ENCODE measurements around the gene GPR101.

Gene GPR101, protein sequence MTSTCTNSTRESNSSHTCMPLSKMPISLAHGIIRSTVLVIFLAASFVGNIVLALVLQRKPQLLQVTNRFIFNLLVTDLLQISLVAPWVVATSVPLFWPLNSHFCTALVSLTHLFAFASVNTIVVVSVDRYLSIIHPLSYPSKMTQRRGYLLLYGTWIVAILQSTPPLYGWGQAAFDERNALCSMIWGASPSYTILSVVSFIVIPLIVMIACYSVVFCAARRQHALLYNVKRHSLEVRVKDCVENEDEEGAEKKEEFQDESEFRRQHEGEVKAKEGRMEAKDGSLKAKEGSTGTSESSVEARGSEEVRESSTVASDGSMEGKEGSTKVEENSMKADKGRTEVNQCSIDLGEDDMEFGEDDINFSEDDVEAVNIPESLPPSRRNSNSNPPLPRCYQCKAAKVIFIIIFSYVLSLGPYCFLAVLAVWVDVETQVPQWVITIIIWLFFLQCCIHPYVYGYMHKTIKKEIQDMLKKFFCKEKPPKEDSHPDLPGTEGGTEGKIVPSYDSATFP

DNA sequence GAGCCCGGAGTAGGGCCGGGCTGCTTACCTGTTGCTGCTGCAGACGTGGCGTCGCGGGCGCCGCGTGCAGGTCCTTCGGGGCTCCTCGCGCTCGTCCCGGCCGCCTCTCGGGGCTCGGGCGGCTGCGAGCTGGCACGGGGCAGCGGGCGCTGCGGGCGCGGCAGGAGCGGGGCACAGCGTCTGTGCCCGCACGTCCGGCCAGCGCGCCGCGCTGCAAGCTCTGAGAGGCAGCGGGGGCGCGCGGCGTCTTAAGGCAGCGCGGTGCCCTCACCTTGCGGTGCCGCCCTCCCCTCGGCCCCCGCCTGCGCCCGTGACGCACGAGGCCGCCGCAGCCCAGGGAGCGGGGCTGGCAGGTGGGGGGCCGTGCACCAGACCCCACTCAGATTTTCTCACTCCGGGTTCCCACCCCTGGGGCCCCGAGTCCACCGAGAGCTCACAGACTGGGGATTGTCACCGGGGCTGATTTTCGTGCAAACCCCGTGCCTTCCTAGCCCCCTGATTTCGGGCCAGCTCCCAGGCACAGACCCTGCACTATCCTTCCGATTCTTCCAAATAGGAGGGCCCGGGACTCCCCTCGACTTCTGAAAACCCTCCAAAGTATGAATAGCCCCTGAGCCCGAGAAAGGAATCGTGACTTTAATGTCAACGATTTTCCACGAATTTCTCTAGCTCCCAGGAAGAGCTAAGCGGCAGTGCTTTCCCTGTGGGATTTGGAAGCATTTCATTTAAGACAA, at the start of gene GPR101:
TSS of gene GPR101 (minus strand) at position 222 of the 734 bp plus-strand sequence. CDS start 2,321 bp downstream, outside the sequence.
- no peak for DNase-seq

DNA sequence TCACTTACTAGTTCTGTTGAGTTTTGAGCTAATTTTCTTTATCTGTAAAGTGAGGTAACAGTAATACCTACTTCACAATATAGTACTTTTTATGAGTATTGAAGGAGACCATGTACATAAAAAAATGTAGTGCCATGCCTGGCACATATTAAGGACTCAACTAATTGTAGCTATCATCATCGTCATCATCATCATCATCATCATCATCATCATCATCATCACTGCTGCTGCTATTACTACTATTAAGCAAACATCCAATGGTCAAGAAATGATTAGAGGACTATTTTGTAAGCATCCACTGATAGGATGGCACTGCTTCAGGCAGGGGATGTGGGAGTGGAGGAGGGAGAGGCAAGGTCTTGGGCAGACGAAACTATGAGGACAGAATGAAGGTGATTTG, 47.4 kb upstream of the GPR101 start:
- no peak for DNase-seq

DNA sequence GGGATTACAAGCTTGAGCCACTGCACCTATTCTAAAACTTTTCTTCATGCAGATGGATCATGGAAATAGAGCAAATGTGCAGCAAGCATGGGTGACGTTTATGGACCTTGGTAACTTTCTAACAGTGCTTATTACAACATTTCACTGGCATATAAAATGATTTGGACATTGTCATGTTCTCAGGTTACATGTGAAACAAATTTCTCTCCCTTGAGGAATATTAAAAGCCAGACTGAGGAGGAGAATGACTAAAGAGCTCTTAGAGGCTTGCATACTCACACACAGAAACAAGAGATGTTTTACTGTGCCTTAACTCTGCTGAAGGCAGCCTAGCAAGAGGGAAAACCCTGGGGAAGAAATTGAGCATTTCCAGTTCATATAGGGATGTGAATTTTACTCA, 38.6 kb upstream of the GPR101 start:
- no peak for DNase-seq

DNA sequence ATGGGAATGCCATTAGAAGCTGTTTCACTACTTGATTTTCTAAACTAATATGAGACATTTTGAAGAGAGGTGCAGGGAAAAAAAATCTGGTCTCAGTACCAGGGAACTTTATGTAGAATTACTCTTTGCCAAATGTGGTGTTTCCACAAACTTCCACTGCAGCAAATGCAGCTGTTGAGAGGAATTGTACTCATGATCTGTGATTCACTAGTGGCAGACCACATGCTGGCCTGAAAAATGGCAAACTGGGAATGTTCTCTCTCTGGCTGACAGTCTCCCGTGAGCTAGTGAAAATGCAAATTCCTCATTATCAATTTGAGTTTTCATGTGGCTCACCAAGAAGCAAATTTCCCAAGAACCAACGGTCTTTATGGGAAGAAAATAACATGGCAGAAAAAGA, 37.8 kb upstream of the GPR101 start:
- no peak for DNase-seq

DNA sequence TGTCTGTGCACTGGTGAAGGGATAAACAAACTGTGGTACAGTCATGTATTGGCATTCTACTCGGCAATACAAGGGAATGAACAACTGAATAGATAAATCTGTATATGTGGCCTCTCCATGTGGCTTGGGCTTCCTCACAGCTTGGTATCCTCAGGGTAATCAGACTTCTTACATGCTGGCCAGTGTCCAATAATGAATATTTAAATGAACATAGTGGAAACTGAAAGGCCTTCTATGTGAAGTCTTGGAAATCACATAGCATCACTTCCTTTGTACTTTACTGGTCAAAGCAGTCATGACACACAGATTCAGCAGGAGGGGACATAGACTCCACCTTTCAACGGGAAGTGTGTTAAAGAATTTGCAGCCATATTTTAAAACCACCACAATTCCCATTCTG, 33.4 kb upstream of the GPR101 start:
- no peak for DNase-seq

DNA sequence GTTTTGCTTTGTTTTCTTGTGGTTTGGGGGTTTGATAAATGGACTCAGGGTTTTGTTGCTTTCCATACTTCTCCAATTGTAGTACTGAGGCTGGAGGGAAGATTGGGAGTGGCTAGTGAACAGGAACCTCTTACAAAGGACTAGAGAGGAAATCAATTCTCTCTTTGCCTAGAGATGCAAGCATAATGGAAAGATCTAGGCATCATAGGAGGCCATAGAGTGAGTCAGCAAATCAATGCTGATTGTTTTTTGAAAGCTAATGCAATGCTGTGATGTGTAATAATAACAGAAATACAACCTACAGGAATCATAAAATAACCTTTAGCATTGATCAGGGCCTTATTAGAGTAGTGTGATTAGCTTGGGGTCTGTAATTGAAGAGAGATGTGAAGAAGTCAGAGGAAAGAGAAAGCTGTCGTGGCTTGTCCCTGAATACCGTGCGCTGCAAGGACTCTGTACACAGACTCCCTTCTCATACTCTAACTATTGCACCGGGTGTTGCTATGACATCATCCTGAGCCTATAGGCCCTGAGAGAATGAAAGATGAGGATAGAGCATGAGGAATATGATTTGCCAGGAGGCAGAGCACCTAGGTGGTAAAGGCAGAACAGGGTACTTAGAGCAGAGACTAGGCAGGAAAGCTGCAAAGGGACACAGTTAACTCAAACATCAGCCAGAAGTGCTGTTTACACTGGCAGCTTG, 29.3 kb upstream of the GPR101 start:
- DNase-seq: no peak

DNA sequence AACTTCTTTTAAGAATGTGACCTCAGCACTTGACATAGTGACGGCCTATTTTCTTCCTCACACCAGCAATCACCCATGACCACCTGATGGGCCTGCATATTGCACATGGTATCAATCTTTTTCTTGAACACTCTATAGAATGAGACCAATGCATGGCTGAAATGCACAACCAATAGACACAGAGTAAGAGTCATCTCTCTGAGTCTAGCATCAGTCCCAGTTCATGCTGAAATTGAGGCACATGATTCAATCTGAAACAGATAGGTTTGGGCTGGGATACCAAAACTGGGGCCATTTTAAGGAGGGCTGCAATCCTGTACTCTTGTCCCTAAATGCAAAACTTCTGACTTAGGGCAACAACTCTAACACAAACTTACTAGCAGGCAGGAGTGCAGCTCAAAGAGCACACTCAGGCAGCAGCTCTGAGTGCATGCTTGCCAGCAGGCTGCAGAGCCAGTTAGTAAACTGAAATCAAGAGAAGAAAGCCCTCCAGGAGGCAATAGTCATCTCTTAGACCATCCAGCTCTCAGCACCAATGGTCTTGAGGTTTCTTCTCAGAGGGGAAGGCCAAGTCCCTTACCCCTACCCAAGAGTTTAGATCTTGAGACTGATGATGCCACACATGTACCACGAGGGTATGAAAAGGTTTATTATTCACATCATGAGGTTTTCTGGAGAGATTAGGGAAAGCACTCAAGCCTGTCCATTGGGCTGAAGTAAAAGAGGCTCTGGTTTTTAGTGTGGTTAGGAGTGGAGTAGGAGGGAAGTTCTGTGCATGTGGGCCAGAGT, 24.7 kb upstream of the GPR101 start:
- no peak for DNase-seq

DNA sequence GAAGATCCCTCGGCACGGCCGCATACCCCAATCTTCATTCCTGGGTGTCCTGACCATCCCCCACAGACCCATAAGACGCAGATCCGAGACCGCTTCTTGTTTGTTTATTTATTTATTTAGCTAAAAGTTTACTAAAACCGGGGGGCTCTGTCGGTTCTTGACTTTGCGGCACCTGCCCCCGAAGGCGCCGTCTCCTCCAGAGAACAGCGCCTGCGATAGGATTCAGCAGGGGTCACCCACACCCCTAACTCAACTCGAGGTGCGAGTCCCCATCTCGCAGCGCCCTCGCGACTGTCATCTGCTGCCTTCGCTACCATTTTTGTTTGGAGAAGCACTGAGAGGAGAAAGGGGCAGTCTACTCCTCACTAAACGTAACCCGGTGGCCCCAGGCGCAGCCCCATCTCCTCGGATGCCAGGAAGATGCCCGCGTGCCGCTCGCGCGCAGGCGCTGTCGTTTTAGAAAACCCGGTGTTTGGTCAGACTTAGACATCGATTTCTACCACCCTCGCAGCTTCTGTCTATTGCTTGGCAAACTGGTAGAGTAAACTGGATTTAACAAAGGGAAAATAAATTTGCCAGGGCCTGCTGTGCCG, 18.9 kb upstream of the GPR101 start:
- peak; percentile 23 for DNase-seq

DNA sequence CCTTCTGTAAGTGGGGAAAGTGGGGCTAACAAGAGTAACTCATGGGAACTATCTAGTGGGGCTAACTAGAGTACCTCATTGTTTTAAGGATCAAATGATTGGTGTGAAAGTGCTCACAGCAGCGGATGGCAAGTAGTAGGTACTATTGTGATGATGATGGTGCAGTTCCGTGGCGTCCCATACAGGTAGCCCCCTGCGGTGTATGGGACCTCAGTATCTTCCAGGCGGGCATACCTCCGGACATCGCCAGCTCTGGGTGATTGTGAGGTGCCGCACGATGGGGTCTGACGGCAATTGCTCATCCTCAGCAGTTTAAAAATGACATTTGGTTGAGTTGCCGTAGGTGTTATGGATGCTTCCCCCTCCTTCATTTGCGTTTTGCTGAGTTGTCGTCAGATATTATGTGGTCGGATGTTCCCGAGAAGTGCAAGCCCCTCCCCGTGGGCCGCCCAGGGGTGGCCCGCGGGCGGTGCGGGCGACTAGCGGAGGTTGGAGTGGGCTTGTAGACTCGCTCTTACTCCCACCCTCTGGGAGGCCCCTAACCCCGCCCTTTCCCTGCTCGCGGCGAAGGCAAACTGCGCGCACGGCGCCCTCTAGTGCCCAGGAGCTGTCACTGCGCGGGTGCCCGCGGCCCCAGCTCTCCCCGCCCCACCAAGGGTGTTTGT, 18.3 kb upstream of the GPR101 start:
- DNase-seq: peak; percentile 85

DNA sequence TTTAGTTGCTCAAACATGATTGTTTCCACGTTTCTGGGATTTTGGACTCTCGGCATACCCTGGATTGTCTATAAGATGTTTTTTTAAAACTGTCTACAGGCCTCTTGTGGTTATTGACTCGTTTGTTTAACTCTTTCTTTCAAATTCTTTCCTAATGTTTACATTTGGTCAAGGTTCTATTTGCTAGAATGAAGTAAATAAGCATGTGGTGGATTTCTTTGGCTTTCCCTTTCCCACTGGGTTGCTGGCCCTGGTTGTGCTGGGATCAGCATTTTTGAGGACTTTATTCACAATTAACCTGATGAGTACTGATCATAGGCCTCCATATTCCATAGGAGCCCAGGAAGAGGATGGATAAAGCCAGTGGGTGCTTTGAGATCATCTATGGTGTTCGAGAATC, 11.1 kb upstream of the GPR101 start:
- DNase-seq: no peak

DNA sequence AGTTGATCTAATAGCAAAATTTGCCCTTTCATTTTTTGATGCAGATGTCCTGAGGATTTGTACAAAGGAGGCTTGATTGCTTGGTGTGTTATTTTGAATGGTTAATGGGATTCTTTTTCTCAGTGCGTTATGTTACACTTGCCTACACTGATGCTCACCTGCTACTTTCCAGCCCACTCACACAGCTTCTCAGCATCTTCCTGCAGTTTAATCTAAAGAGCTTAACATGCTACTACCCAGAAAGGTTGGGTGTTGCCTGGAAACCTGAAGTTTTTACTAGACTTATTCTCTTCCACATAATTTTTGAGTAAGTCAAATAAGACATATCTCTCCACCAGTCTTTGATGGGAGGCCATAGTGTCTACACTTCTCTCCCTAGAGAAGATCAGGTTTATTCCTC, 9.9 kb upstream of the GPR101 start:
- no peak for DNase-seq

DNA sequence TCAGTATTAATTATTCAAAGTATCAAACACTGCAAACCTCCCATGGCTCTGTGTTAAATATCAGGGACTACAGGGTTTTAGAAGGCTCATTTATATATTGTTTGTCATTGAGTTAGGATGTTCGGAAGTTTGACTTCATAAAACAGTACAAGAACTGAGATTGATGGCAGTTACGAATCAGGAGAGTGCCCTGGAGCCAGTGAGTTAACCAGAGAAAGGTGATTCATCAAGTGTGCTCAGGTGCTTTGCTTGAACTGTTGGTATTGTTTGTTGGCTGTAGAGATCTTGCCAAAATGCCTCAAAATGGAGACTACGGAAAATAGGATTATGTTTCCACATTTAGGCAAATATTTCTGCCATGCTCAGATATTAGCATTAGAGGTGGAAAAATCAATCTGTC, 7.5 kb upstream of the GPR101 start:
- no peak for DNase-seq

DNA sequence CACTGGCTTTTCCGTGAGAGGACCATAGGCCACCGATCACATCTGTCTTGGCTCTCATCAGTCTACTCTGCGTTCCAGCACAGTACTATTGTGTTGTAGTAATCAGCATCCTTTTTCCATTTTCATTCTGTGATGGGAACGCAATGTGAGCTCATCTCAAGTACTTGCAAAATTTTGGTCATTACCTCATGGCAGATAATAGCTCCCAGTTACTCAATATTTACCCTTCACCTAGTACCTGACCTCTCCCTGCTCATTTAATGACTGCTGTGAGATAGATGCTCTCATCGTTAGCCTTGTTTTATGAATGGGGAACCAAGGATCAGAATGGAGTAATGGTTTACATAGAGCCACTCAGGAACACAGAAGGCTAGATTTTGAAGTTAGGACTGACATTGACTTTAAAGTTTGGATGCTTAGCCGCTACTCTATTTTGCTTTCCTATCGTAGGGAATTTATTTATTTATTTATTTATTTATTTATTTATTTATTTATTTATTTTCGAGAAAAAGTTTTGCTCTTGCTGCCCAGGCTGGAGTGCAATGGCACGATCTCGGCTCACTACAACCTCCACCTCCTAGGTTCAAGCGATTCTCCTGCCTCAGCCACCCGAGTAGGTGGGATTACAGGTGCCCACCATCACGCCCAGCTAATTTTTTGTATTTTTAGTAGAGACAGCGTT, 6.5 kb upstream of the GPR101 start:
- no peak for DNase-seq

DNA sequence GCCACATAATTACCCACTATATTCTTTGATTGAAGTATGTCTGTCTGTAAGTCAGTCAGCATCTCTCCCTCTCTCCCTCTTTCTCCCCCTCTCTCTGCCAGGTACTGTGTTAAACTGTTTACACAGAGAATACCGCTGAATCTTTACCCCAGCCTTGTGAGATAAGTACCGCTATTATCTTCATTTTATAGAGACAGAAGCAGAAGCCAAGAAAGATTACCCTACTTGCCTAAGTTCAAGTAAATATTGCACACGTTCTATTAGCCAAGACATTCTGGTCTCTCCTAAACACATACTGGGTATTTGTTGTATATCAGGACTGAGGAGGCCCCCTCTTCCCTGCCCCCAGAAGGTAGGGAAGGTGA, 695 bp upstream of the GPR101 start:
- DNase-seq: no peak

DNA sequence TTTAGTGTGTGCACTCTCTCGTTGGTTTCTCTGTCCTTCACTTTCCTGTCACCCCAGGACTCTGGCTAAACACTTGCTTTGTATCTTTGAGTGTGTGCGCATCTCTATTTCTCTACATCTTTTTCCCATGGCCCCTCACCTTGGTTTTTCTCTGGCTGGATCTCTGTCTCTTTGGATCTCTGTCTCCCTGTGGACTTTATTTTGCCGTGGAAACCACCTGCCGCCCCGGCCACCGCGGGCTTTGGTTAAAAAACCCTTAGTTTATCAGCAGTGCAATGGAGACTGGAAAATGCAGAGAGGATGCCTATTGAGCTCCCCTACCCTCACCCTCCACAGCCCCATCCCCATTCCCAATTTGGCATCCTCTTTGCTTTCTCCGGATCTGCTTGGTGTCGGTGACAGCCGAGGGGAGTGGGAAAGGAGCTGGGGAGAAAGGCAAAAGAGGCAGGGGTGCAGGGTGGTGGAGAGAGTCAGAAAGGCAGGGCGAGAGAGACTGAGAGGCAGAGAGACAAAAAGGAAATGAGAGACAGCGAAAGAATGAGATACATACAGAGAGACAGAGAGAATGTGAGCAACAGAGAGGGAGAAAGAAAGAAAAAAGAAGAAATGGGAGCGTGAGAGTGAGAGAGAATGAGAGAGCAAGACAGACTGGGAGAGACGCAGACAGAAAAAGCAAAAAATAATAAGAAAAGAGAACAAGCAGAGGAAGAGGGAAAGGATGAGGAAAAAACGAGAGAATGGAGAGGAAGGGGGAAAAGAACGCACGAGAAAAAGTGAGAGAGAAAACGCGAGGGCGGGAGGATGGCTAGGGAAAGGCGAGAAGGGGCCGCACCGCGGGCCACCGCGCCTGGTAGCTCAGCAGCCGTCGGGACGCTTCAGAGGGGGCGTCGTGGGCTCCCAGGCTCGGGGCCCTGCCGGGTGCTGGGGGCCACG, 688 bp downstream of the GPR101 start:
- DNase-seq: no peak

DNA sequence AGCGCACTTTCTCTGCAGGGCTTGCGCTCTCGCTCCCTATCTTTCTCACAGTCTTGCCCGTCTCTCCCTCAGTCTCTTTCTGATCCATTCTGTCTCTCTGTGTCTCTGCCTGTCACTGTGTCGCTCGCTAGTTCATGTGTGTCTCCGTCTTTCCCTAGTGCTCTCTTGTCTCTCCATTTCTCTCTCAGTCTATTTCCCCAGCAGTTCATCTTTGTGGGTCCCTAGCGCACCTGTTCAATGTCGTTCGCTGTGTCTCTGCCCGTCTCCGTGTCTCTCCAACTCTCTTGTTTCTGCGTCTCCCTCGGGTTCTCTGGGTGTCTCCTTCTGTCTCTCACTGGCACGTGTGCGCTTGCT, 1.5 kb downstream of the GPR101 start:
- no peak for DNase-seq

DNA sequence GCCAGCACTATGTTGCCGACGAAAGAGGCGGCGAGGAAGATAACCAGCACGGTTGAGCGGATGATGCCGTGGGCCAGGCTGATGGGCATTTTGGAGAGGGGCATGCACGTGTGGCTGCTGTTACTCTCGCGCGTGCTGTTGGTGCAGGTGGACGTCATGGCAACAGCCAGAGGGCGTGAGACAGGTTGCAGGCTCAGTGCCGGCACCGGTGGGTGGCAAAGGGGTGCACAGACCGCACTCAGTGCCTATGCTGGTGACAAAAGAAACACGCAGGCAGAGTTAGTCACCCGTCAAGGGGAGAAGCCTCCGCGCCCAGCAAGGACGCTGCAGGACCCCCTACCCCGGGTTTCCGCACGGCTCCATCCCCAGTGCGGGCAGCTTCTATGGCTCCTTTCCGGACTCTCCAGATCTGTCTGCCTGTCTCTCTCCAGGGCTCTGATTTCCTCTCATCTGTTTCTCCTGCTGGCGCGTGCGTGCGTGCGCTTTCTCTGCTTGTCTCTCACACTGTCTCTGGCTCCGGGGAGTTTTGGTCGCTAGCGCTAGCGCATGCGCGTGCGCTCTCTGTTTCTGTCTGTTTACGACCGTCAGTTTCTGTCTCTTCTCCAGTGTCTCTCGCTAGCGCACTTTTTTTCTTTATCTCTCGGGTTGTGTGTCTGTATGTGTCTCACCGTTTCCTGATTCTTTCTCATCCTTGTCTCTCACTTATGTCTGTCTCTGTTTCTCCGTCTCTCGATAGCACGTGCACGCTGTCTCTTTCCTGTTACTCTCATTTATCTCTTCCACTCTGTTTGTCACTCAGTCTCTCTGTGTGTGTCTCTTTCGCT, 2.1 kb downstream of the GPR101 start:
- DNase-seq: peak; percentile 41

DNA sequence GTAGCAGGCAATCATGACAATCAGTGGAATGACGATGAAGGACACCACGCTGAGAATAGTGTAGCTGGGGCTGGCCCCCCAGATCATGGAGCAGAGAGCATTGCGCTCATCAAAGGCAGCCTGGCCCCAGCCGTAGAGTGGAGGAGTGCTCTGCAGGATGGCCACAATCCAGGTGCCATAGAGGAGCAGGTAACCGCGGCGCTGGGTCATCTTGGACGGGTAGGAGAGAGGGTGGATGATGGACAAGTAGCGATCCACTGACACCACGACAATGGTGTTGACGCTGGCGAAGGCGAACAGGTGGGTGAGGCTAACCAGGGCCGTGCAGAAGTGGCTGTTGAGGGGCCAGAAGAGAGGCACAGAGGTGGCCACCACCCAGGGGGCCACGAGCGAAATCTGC, 2.8 kb downstream of the GPR101 start:
- no peak for DNase-seq

DNA sequence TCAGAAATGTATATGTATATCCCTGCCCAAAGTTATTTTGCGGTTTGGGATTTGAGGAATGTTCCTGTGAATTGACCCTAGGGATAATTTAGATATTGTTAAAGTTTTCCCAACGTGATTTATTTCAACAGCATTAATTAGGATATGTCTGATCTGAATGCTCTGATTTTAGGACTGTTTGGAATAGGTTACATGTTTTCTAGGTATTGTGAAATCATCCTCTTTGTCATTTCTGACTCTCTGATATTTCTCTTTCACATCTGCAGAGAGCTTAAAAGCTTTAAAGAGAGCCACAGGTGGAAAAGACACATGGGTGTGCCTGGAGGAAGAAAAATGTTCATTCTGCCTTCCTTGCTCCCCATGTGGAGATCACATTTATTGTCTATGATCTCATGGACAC, 5.1 kb downstream of the GPR101 start:
- DNase-seq: no peak
